Adipocyte (in vitro differentiated cells): ENCODE data around the gene XAF1.
"Not testable (repeated sequence)": the region's sequence is repeated elsewhere in the genome, so short reads cannot be mapped to it uniquely, and the experiment has no call there.

ENCODE experiments used
- DNase-seq: peaks from one replicate; pipeline ENCODE4 v3.0.0-alpha.2; 2015; ENCODE audit warnings: low read depth
- H3K27me3 ChIP-seq: replicated peaks from 2 replicates; pipeline ENCODE4 v1.7.0; 2013; ENCODE audit warnings: mild to moderate bottlenecking, low read length, moderate library complexity; ENCODE audit not compliant: control insufficient read depth, insufficient read depth
- H3K36me3 ChIP-seq: 2 replicates; pipeline ENCODE4 v1.7.0; 2013; ENCODE audit warnings: low read length, mild to moderate bottlenecking, moderate library complexity; ENCODE audit not compliant: control insufficient read depth, insufficient read depth, severe bottlenecking
- H3K4me1 ChIP-seq: 2 replicates; pipeline ENCODE4 v1.7.0; 2013; ENCODE audit warnings: mild to moderate bottlenecking, low read length, moderate library complexity; ENCODE audit not compliant: control insufficient read depth, insufficient read depth
- H3K4me3 ChIP-seq: 2 replicates; pipeline ENCODE4 v1.7.0; 2013; ENCODE audit warnings: mild to moderate bottlenecking, low read length, moderate library complexity
- H3K9ac ChIP-seq: 2 replicates; pipeline ENCODE4 v1.7.0; 2013; ENCODE audit warnings: mild to moderate bottlenecking, low read length, moderate library complexity
- H3K9me3 ChIP-seq: 2 replicates; pipeline ENCODE4 v1.7.0; 2013; ENCODE audit warnings: mild to moderate bottlenecking, low read length, moderate library complexity; ENCODE audit not compliant: control insufficient read depth

The XAF1 gene

GRCh38 chr17:6812295-6812694 is 56.4 kb downstream of the XAF1 start:
- Histone ChIP-seq H3K9me3 (no peaks in the 10 kb centered on the region), H3K4me3 (no peak overlapping the region), H3K36me3 (no peaks in the 10 kb centered on the region), H3K27me3 (peaks cover 18% of the 10 kb centered on the region), H3K4me1 (no peaks in the 10 kb centered on the region), H3K9ac (no peak overlapping the region)
- no peak for DNase-seq

DNA sequence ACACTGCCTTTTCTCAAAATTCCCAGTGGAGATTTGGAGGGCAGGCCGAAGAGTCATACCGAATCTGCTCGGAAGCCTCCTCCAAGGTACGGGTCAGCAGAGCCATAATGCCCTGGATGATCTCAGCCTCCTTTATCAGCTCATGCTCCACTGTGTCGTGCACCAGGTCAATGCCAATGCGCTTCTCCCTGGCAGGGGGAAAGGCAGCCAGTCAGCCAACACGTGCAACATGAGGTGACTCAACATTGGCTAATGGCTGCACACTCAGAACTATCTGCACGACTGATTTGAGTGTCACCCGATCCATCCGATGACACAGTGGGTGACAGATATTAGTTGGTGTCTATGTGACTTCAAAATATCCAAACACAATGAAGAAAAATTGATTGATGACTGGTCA is 59.9 kb downstream of the XAF1 start:
- Histone ChIP-seq H3K4me1 (no peaks in the 10 kb centered on the region), H3K9ac (no peak overlapping the region), H3K27me3 (peaks cover 26% of the 10 kb centered on the region), H3K36me3 (no peaks in the 10 kb centered on the region), H3K9me3 (peaks cover 6% of the 10 kb centered on the region), H3K4me3 (no peak overlapping the region)
- DNase-seq = no peak

- H3K4me3 ChIP-seq, H3K9ac ChIP-seq, H3K9me3 ChIP-seq, DNase-seq, H3K4me1 ChIP-seq, H3K36me3 ChIP-seq: not testable (repeated sequence)
- H3K27me3 ChIP-seq = peaks cover 24% of the 10 kb centered on the region
Observed at GRCh38 chr17:6816368-6816767, 60.5 kb downstream of the XAF1 start.

GRCh38 chr17:6818938-6819337 is 63.1 kb downstream of the XAF1 start:
- H3K9ac ChIP-seq = no peak overlapping the region
- H3K9me3 ChIP-seq = peaks cover 6% of the 10 kb centered on the region
- H3K4me1 ChIP-seq = peaks cover 11% of the 10 kb centered on the region
- H3K27me3 ChIP-seq = peaks cover 13% of the 10 kb centered on the region
- no peaks in the 10 kb centered on the region for H3K36me3 ChIP-seq
- DNase-seq = no peak
- no peak overlapping the region for H3K4me3 ChIP-seq

DNA sequence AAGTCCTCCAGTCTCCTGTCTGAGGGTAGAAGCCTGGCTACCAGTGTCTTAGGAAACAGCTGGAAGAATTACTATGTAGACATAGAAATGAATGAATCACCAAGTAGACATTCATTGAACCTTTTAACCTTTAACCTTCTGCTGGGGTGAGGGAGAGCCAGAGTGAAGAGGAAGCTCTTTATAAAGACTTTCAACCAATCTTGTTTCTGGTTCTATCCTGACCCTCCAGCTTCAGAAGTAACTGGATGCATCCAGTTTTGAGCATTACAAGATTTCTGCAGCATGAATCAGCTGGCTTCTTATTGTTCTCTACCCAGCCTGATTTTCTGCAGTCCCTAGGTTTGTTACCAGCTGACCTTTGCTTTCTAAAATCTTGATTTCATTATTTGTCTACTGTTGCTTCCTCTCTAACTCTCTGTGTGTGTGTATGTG is 67.2 kb downstream of the XAF1 start:
- Histone ChIP-seq H3K4me1 (peaks cover 11% of the 10 kb centered on the region), H3K36me3 (no peaks in the 10 kb centered on the region), H3K27me3 (peaks cover 12% of the 10 kb centered on the region), H3K4me3 (no peak overlapping the region), H3K9me3 (peaks cover 6% of the 10 kb centered on the region), H3K9ac (no peak overlapping the region)
- DNase-seq = peak; percentile 4
